Measurements from ENCODE around the gene STIM2. TPM values are rescaled to one million over a fixed set of nuclear protein-coding genes. Genes with fewer than 3 reads are reported as not detected.
A peak's percentile ranks its signal among the peaks of the same experiment; 100 is the strongest.

The STIM2 gene
- total RNA-seq, 2 donors from 2014 or later: 34.4 to 44.2 TPM

GRCh38 chr4:27009539-27009938, 148.9 kb downstream of the STIM2 start:
- 33% methylated on average over 4 of the region's 4 CpGs for WGBS
- Histone ChIP-seq H3K4me3 (no peak overlapping the region), H3K36me3 (no peaks in the 10 kb centered on the region), H3K4me1 (replicated peaks) (peaks cover 7% of the 10 kb centered on the region), H3K27me3 (replicated peaks; ENCODE audit: insufficient read depth) (no peaks in the 10 kb centered on the region), H3K27ac (peak overlapping the region in 1 of 2 donors; percentile 25), H3K9me3 (no peaks in the 10 kb centered on the region)
- DNase-seq (ENCODE audit: low spot score): no peak
- intact Hi-C loops (cut with DNase I): loop anchor here (5.0 kb wide), 1 partner anchor 147 kb away; the partner anchor contains the start of gene STIM2
- TF ChIP-seq POLR2A (IDR thresholded peaks at IDR 0.05) (no peak), POLR2AphosphoS5 (IDR thresholded peaks at IDR 0.05) (no peak), CTCF (IDR thresholded peaks at IDR 0.05) (no peak)

GRCh38 chr4:27010334-27010940, 149.8 kb downstream of the STIM2 start:
- peak; percentile 47 for DNase-seq (ENCODE audit: low spot score)
- peaks cover 7% of the 10 kb centered on the region for H3K4me1 ChIP-seq (replicated peaks)
- H3K27ac ChIP-seq: peak overlapping the region; percentile 9 to 25
- H3K9me3 ChIP-seq: no peaks in the 10 kb centered on the region
- intact Hi-C loops (cut with DNase I): loop anchor here (2.0 kb wide), 1 partner anchor 552 kb away; no protein-coding TSS in a partner anchor
- H3K4me3 ChIP-seq: no peak overlapping the region
- no peaks in the 10 kb centered on the region for H3K36me3 ChIP-seq
- 33% methylated on average over 6 of the region's 6 CpGs for WGBS
- no peaks in the 10 kb centered on the region for H3K27me3 ChIP-seq (replicated peaks; ENCODE audit: insufficient read depth)
- TF ChIP-seq POLR2AphosphoS5 (IDR thresholded peaks at IDR 0.05) (peak; percentile 25), POLR2A (IDR thresholded peaks at IDR 0.05) (no peak), CTCF (IDR thresholded peaks at IDR 0.05) (peak; percentile 62 to 87 (median 85))

DNA sequence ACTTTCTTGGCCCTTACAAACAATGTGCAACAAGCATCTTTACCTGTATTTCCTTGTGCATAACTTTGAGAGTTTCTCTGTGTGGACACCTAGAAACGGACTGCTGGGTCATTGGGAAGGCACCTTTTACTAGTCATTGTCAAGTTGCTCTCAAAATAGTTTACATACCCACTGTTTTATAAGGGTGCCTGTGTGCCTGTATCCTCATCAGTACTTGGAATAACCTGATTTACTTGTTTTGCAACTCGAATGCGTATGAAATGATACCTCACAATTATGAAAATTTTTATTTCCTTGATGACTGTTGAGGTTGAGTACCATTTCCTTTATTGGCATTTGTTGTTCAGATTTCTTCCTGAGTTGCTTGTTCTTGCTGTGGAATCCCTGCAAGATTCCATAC, 150.8 kb downstream of the STIM2 start:
- TF ChIP-seq POLR2AphosphoS5 (IDR thresholded peaks at IDR 0.05) (peak; percentile 62), CTCF (IDR thresholded peaks at IDR 0.05) (no peak), POLR2A (IDR thresholded peaks at IDR 0.05) (no peak)
- H3K27ac ChIP-seq: peak overlapping the region in 1 of 2 donors; percentile 4
- H3K4me3 ChIP-seq: no peak overlapping the region
- peaks cover 7% of the 10 kb centered on the region for H3K4me1 ChIP-seq (replicated peaks)
- H3K36me3 ChIP-seq: no peaks in the 10 kb centered on the region
- no peaks in the 10 kb centered on the region for H3K27me3 ChIP-seq (replicated peaks; ENCODE audit: insufficient read depth)
- no peak for DNase-seq (ENCODE audit: low spot score)
- H3K9me3 ChIP-seq: no peaks in the 10 kb centered on the region
- 44% methylated on average over 3 of the region's 3 CpGs for WGBS
- intact Hi-C loops (cut with DNase I): loop anchor here (2.0 kb wide), 1 partner anchor 553 kb away; no protein-coding TSS in a partner anchor

DNA sequence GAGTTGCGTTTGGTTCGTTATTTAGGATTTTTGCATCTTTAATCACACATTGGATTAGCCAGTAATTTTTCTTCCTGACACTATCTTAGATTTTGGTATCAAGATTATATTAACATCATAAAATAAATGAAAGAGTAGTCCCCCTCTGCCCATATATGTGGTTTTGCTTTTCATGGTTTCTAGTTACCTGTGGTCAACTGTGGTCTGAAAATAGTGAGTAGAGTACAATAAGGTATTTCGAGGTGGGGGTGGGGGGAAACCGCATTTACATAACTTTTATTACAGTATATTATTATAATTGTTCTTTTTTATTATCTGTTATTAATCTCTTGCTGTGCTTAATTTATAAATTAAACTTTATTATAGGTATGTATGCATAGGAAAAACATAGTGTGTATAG, 152.4 kb downstream of the STIM2 start:
- H3K36me3 ChIP-seq: peaks cover 0 to 5% of the 10 kb centered on the region in 2 donors
- WGBS: 98% methylated on average over 4 of the region's 4 CpGs
- no peak overlapping the region for H3K27ac ChIP-seq
- peaks cover 7% of the 10 kb centered on the region for H3K4me1 ChIP-seq (replicated peaks)
- no peaks in the 10 kb centered on the region for H3K9me3 ChIP-seq
- H3K27me3 ChIP-seq (replicated peaks; ENCODE audit: insufficient read depth): no peaks in the 10 kb centered on the region
- DNase-seq (ENCODE audit: low spot score): no peak
- intact Hi-C loops (cut with DNase I): no loop called here
- TF ChIP-seq POLR2A (IDR thresholded peaks at IDR 0.05): no peak
- no peak overlapping the region for H3K4me3 ChIP-seq

DNA sequence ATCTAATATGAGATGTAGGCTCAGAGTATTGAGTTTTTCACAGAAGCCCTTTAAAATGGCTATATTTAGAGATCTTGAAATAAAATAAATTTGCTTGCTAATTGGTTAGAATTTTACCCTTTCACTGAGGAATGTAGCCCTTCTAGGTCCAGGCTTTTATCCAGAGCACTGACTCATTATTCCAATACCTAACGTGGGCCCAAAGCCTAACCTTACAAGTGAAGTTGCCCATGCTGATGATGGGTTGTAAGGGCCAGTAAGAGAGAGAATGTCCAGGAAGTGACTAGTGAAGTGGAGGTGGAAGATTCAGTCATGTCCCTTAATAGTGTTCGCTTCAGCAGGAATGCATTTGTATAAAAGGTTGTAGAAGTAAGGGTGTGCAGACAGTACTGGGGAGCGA, 155.9 kb downstream of the STIM2 start:
- TF ChIP-seq POLR2AphosphoS5 (IDR thresholded peaks at IDR 0.05) (no peak), POLR2A (IDR thresholded peaks at IDR 0.05) (no peak), CTCF (IDR thresholded peaks at IDR 0.05) (no peak)
- intact Hi-C loops (cut with DNase I): no loop called here
- 92% methylated on average over 3 of the region's 3 CpGs for WGBS

More for the DNA sequence above, 155.9 kb downstream of the STIM2 start:
- DNase-seq (ENCODE audit: low spot score): no peak
- H3K4me1 ChIP-seq (replicated peaks): no peaks in the 10 kb centered on the region
- no peaks in the 10 kb centered on the region for H3K27me3 ChIP-seq (replicated peaks; ENCODE audit: insufficient read depth)
- no peak overlapping the region for H3K4me3 ChIP-seq
- no peaks in the 10 kb centered on the region for H3K9me3 ChIP-seq
- peaks cover 0 to 8% of the 10 kb centered on the region in 2 donors for H3K36me3 ChIP-seq
- H3K27ac ChIP-seq: no peak overlapping the region

Data from prostate gland (tissue), 2 donors.